ENCODE measurements around the gene HOXD8.

HOXD8 gene

GRCh38 chr2:176103742-176104315 is 25.7 kb upstream of the HOXD8 start:
- DNase-seq, result no peak

- no peak for DNase-seq
These were observed 25.0 kb upstream of the HOXD8 start for GRCh38 chr2:176104316-176105077.

- DNase-seq, result no peak
These were observed 24.3 kb upstream of the HOXD8 start for GRCh38 chr2:176105078-176105729.

- DNase-seq, result no peak
These were observed 23.6 kb upstream of the HOXD8 start for GRCh38 chr2:176105730-176106580.

GRCh38 chr2:176106581-176107539 is 22.6 kb upstream of the HOXD8 start, which contains the start of gene HOXD11:
Gene HOXD11, plus strand, starts transcription at chr2:176107280. Its CDS starts 76 bp downstream, at chr2:176107356.
- DNase-seq, result no peak

GRCh38 chr2:176107731-176108181 is 21.7 kb upstream of the HOXD8 start:
- no peak for DNase-seq

GRCh38 chr2:176109192-176109901 is 20.2 kb upstream of the HOXD8 start:
- no peak for DNase-seq

- no peak for DNase-seq
These were observed 19.6 kb upstream of the HOXD8 start for GRCh38 chr2:176109946-176110345.

GRCh38 chr2:176110415-176111308 is 18.8 kb upstream of the HOXD8 start:
- DNase-seq, result no peak

GRCh38 chr2:176111309-176111663 is 18.2 kb upstream of the HOXD8 start:
- no peak for DNase-seq

- no peak for DNase-seq
These were observed 17.6 kb upstream of the HOXD8 start for GRCh38 chr2:176111846-176112374.

GRCh38 chr2:176112375-176113302 is 16.9 kb upstream of the HOXD8 start:
- no peak for DNase-seq

- no peak for DNase-seq
These were observed 15.2 kb upstream of the HOXD8 start for GRCh38 chr2:176114120-176114929.

- DNase-seq, result no peak
These were observed 14.4 kb upstream of the HOXD8 start for GRCh38 chr2:176114930-176115625.

GRCh38 chr2:176115883-176116813 is 13.4 kb upstream of the HOXD8 start, which contains the start of gene HOXD10:
Gene HOXD10, plus strand, starts transcription at chr2:176116778. Its CDS starts 56 bp downstream, at chr2:176116834.
- DNase-seq, result no peak

Measured in stimulated activated CD4-positive, alpha-beta T cell treated with anti-CD3 and anti-CD28 coated beads, Interleukin-15, amount 100 ng/mL, for 24 hours (primary cell).